NCI-H2196 (cell line): ENCODE results near the gene ARHGAP1.

Experiments
- DNase-seq: peaks from one replicate; lab custom pipeline; 2025; ENCODE audit not compliant: unreplicated experiment; lab: John Stamatoyannopoulos, UW

ARHGAP1 gene

GRCh38 chr11:46643531-46643930 lies 56.9 kb downstream of the ARHGAP1 start:
- DNase-seq: no peak

GRCh38 chr11:46642627-46643335 lies 57.6 kb downstream of the ARHGAP1 start:
- no peak for DNase-seq

- DNase-seq: no peak
These were observed 58.8 kb downstream of the ARHGAP1 start for GRCh38 chr11:46641639-46642038.

- no peak for DNase-seq
These were observed 60.2 kb downstream of the ARHGAP1 start for GRCh38 chr11:46640036-46640788.

GRCh38 chr11:46639197-46639839 lies 61.1 kb downstream of the ARHGAP1 start:
- no peak for DNase-seq

- no peak for DNase-seq
These were observed 62.9 kb downstream of the ARHGAP1 start for GRCh38 chr11:46637546-46637945.

- no peak for DNase-seq
These were observed 64.8 kb downstream of the ARHGAP1 start for GRCh38 chr11:46635557-46636139.

- DNase-seq: no peak
These were observed 66.9 kb downstream of the ARHGAP1 start for GRCh38 chr11:46633291-46634217.

GRCh38 chr11:46632502-46632901 lies 67.9 kb downstream of the ARHGAP1 start:
- no peak for DNase-seq

- DNase-seq: no peak
These were observed 68.7 kb downstream of the ARHGAP1 start for GRCh38 chr11:46631676-46632075.

- DNase-seq: no peak
These were observed 70.2 kb downstream of the ARHGAP1 start for GRCh38 chr11:46630237-46630636.

GRCh38 chr11:46628961-46629360 lies 71.5 kb downstream of the ARHGAP1 start:
- DNase-seq: no peak
